ENCODE results near the gene MPIG6B.

GRCh38 chr6:31762878-31763618 is 39.9 kb downstream of the MPIG6B start:
- no peak for TF ChIP-seq EZH2 (IDR thresholded peaks at IDR 0.05; ENCODE audit: insufficient read depth, poor library complexity, severe bottlenecking)
- TF ChIP-seq EZH2phosphoT487 (IDR thresholded peaks at IDR 0.05; ENCODE audit: insufficient read depth, low read depth): no peak

All from GM23248 (cell line).